HG02884 (cell line): Measurements from ENCODE around the gene TENM4.
"Not testable (repeated sequence)": the region's sequence is repeated elsewhere in the genome, so short reads cannot be mapped to it uniquely, and the experiment has no call there.

Experiments used
- ATAC-seq: cut with Tn5 transposase; IDR thresholded peaks from one replicate; pipeline ENCODE4 v1.9.1; 2021; ENCODE audit warnings: mild to moderate bottlenecking, moderate library complexity; ENCODE audit not compliant: unreplicated experiment

The TENM4 gene

GRCh38 chr11:78990261-78990660 lies 450.6 kb downstream of the TENM4 start:
- no peak for ATAC-seq

- ATAC-seq = no peak
Measured at GRCh38 chr11:78987748-78988147, 453.1 kb downstream of the TENM4 start.

GRCh38 chr11:78986305-78986704 lies 454.5 kb downstream of the TENM4 start:
- no peak for ATAC-seq

GRCh38 chr11:78985663-78986062 lies 455.2 kb downstream of the TENM4 start:
- ATAC-seq = no peak

GRCh38 chr11:78982473-78982872 lies 458.4 kb downstream of the TENM4 start:
- no peak for ATAC-seq

GRCh38 chr11:78981153-78981552 lies 459.7 kb downstream of the TENM4 start:
- no peak for ATAC-seq

- ATAC-seq = no peak
Measured at GRCh38 chr11:78978831-78979230, 462.0 kb downstream of the TENM4 start.

GRCh38 chr11:78977848-78978247 lies 463.0 kb downstream of the TENM4 start:
- ATAC-seq = not testable (repeated sequence)

- no peak for ATAC-seq
Measured at GRCh38 chr11:78977009-78977408, 463.8 kb downstream of the TENM4 start.

GRCh38 chr11:78975081-78975480 lies 465.7 kb downstream of the TENM4 start:
- ATAC-seq = no peak

GRCh38 chr11:78973876-78974275 lies 467.0 kb downstream of the TENM4 start:
- no peak for ATAC-seq

GRCh38 chr11:78972590-78972989 lies 468.2 kb downstream of the TENM4 start:
- ATAC-seq = no peak

- no peak for ATAC-seq
Measured at GRCh38 chr11:78972177-78972576, 468.7 kb downstream of the TENM4 start.

GRCh38 chr11:78967811-78968210 lies 473.0 kb downstream of the TENM4 start:
- no peak for ATAC-seq

- no peak for ATAC-seq
Measured at GRCh38 chr11:78965432-78965831, 475.4 kb downstream of the TENM4 start.

GRCh38 chr11:78961937-78962701 lies 478.7 kb downstream of the TENM4 start:
- ATAC-seq = no peak

GRCh38 chr11:78961247-78961646 lies 479.6 kb downstream of the TENM4 start:
- ATAC-seq = no peak

- no peak for ATAC-seq
Measured at GRCh38 chr11:78958444-78958843, 482.4 kb downstream of the TENM4 start.

- no peak for ATAC-seq
Measured at GRCh38 chr11:78957476-78958245, 483.2 kb downstream of the TENM4 start.

- no peak for ATAC-seq
Measured at GRCh38 chr11:78954696-78955095, 486.1 kb downstream of the TENM4 start.

- no peak for ATAC-seq
Measured at GRCh38 chr11:78954261-78954660, 486.6 kb downstream of the TENM4 start.

- ATAC-seq = no peak
Measured at GRCh38 chr11:78952890-78953289, 487.9 kb downstream of the TENM4 start.
